CD14-positive monocyte (primary cell): ENCODE results near the gene CABP2. TPM values are rescaled to one million over a fixed set of nuclear protein-coding genes. Genes with fewer than 3 reads are reported as not detected.
"Not testable (repeated sequence)": the region's sequence is repeated elsewhere in the genome, so short reads cannot be mapped to it uniquely, and the experiment has no call there.

Source experiments
- DNase-seq, 3 donors: peaks; one replicate each; pipeline ENCODE4 v3.0.0-alpha.2; 2011 to 2022
- H2AFZ ChIP-seq: 2 replicates; pipeline ENCODE4 v1.6.0; 2012; ENCODE audit warnings: mild to moderate bottlenecking, low read depth, low read length, inconsistent platforms; ENCODE audit not compliant: insufficient read depth, poor library complexity, severe bottlenecking
- H3K27ac ChIP-seq, 2 donors: 1 replicate in 1 of 2; 2 replicates in 1 of 2; pipeline ENCODE4 v1.5.1; 2012 to 2013; ENCODE audit warnings: low read length in 2 of 2, control low read depth in 1 of 2, inconsistent platforms in 1 of 2, low read depth in 1 of 2, mild to moderate bottlenecking in 1 of 2
- H3K27me3 ChIP-seq, 2 donors: one replicate each; pipeline versions ENCODE4 v1.6.0 to v1.6.1; 2011 to 2013; ENCODE audit warnings: low read length in 2 of 2; ENCODE audit not compliant: control insufficient read depth in 2 of 2, insufficient read depth in 2 of 2
- H3K36me3 ChIP-seq, 2 donors: replicated peaks in 1 of 2; 1 replicate in 1 of 2; 2 replicates in 1 of 2; pipeline versions ENCODE4 v1.5.1 to v1.6.1; 2012 to 2013; ENCODE audit warnings: low read length in 2 of 2, control low read depth in 1 of 2, inconsistent platforms in 1 of 2, mild to moderate bottlenecking in 1 of 2; ENCODE audit not compliant: insufficient read depth in 2 of 2, control insufficient read depth in 1 of 2
- H3K4me1 ChIP-seq, 2 donors: 1 replicate in 1 of 2; 2 replicates in 1 of 2; pipeline versions ENCODE4 v1.5.1 to v1.6.1; 2012 to 2013; ENCODE audit warnings: low read length in 2 of 2, control low read depth in 1 of 2, inconsistent platforms in 1 of 2, mild to moderate bottlenecking in 1 of 2, moderate library complexity in 1 of 2; ENCODE audit not compliant: insufficient read depth in 2 of 2, control insufficient read depth in 1 of 2
- H3K4me2 ChIP-seq: replicated peaks from 2 replicates; pipeline ENCODE3; 2012; ENCODE audit warnings: low read length, moderate library complexity, mild to moderate bottlenecking; ENCODE audit not compliant: poor library complexity, severe bottlenecking; ENCODE audit errors: extremely low read depth
- H3K4me3 ChIP-seq, 3 experiments: fragments of 200-600 bp in 1 of 3; sonication (generic) in 1 of 3; replicated peaks in 1 of 3; 1 replicate in 2 of 3; 2 replicates in 1 of 3; pipeline ENCODE4 v1.5.1; 2011 to 2013; ENCODE audit warnings: low read length in 3 of 3, mild to moderate bottlenecking in 3 of 3, control low read depth in 2 of 3, low read depth in 2 of 3, inconsistent platforms in 1 of 3, moderate library complexity in 1 of 3
- H3K79me2 ChIP-seq: 2 replicates; pipeline ENCODE4 v1.6.0; 2012; ENCODE audit warnings: mild to moderate bottlenecking, control low read depth, inconsistent platforms, low read length, moderate library complexity; ENCODE audit not compliant: insufficient read depth
- H3K9ac ChIP-seq: 2 replicates; pipeline ENCODE4 v1.6.0; 2017; ENCODE audit warnings: low read length, mild to moderate bottlenecking; ENCODE audit not compliant: insufficient read depth, poor library complexity, severe bottlenecking
- H3K9me3 ChIP-seq, 2 donors: replicated peaks in 1 of 2; 1 replicate in 1 of 2; 2 replicates in 1 of 2; pipeline versions ENCODE4 v1.5.1 to v1.6.1; 2012 to 2013; ENCODE audit warnings: low read length in 2 of 2, control low read depth in 1 of 2; ENCODE audit not compliant: control insufficient read depth in 1 of 2, insufficient read depth in 1 of 2
- H4K20me1 ChIP-seq: 2 replicates; pipeline ENCODE4 v1.6.0; 2012; ENCODE audit warnings: mild to moderate bottlenecking, low read length, control low read depth, moderate library complexity; ENCODE audit not compliant: insufficient read depth
- H3K27ac Mint-ChIP-seq, 7 donors: one replicate each; pipeline ENCODE4 v1.8.0; 2020; ENCODE audit warnings: mild to moderate bottlenecking in 7 of 7, mixed read lengths in 7 of 7, moderate library complexity in 6 of 7, inconsistent platforms in 2 of 7
- H3K27me3 Mint-ChIP-seq, 3 donors: one replicate each; pipeline ENCODE4 v1.8.0; 2021 to 2022; ENCODE audit warnings: low read depth in 3 of 3, mild to moderate bottlenecking in 3 of 3, mixed read lengths in 3 of 3, moderate library complexity in 3 of 3, inconsistent platforms in 1 of 3
- H3K36me3 Mint-ChIP-seq, 2 donors: one replicate each; pipeline ENCODE4 v1.8.0; 2020; ENCODE audit warnings: mixed read lengths in 2 of 2, inconsistent platforms in 1 of 2, mild to moderate bottlenecking in 1 of 2
- H3K4me1 Mint-ChIP-seq: one replicate; pipeline ENCODE4 v1.8.0; 2020; ENCODE audit warnings: mild to moderate bottlenecking, mixed read lengths
- H3K4me3 Mint-ChIP-seq, 2 donors: one replicate each; pipeline ENCODE4 v1.8.0; 2020; ENCODE audit warnings: mild to moderate bottlenecking in 2 of 2, mixed read lengths in 2 of 2, moderate library complexity in 1 of 2
- H3K9me3 Mint-ChIP-seq, 7 donors: one replicate each; pipeline ENCODE4 v1.8.0; 2020 to 2022; ENCODE audit warnings: mixed read lengths in 7 of 7, mild to moderate bottlenecking in 6 of 7, moderate library complexity in 6 of 7, inconsistent platforms in 2 of 7
- WGBS: methylation state at CpG from one replicate; pipeline ENCODE4 v1.1.5; 2013; ENCODE audit warnings: missing lambda C conversion rate; ENCODE audit not compliant: insufficient coverage; 5-methylcytosine and 5-hydroxymethylcytosine counted together
- intact Hi-C, 2 donors: fragments of 100-400 bp; cut with micrococcal nuclease; formaldehyde crosslinking; loops; one replicate each; pipeline versions ENCODE4 v1.15.0 to v1.15.1; 2023
- polyA plus RNA-seq, 3 donors: library from polyadenylated mRNA; depleted of rRNA in 1 of 3; unstranded in 2 of 3; stranded (reverse) in 1 of 3; fragments of 300-500 nt in 2 of 3; fragments of >200 nt in 1 of 3; fragmentation: Illumina TruSeq in 2 of 3; gene quantifications; 1 replicate in 2 of 3; 2 replicates in 1 of 3; pipeline ENCODE4 v1.2.3, GENCODE V29; 2012 to 2021
- TF ChIP-seq, protein P1 (sequence below): fragments of 200-600 bp; IDR thresholded peaks from one replicate; pipeline ENCODE4 v1.8.0; 2022; ENCODE audit warnings: antibody characterized with exemption, mild to moderate bottlenecking

Gene CABP2
- polyA plus RNA-seq, 3 donors = not detected

GRCh38 chr11:67551127-67551526 is 27.9 kb upstream of the CABP2 start:
- no peaks in the 10 kb centered on the region for H3K36me3 ChIP-seq
- H3K4me2 ChIP-seq = no peak overlapping the region
- H2AFZ ChIP-seq = no peak overlapping the region
- no peaks in the 10 kb centered on the region for H3K79me2 ChIP-seq
- intact Hi-C loops = no loop called here
- no peak overlapping the region for H3K4me3 Mint-ChIP-seq
- H3K27me3 ChIP-seq = no peaks in the 10 kb centered on the region
- H3K9me3 ChIP-seq = peaks cover 0 to 5% of the 10 kb centered on the region in 2 donors
- H3K36me3 Mint-ChIP-seq = no peaks in the 10 kb centered on the region
- no peaks in the 10 kb centered on the region for H3K4me1 ChIP-seq
- TF ChIP-seq, protein P1, sequence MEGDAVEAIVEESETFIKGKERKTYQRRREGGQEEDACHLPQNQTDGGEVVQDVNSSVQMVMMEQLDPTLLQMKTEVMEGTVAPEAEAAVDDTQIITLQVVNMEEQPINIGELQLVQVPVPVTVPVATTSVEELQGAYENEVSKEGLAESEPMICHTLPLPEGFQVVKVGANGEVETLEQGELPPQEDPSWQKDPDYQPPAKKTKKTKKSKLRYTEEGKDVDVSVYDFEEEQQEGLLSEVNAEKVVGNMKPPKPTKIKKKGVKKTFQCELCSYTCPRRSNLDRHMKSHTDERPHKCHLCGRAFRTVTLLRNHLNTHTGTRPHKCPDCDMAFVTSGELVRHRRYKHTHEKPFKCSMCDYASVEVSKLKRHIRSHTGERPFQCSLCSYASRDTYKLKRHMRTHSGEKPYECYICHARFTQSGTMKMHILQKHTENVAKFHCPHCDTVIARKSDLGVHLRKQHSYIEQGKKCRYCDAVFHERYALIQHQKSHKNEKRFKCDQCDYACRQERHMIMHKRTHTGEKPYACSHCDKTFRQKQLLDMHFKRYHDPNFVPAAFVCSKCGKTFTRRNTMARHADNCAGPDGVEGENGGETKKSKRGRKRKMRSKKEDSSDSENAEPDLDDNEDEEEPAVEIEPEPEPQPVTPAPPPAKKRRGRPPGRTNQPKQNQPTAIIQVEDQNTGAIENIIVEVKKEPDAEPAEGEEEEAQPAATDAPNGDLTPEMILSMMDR = no peak
- H3K4me1 Mint-ChIP-seq = no peaks in the 10 kb centered on the region
- H3K9me3 Mint-ChIP-seq = peaks cover 4 to 23% (median 18%) of the 10 kb centered on the region in 7 donors
- H3K27ac Mint-ChIP-seq = peak overlapping the region in 1 of 7 donors; percentile 37
- H3K27ac ChIP-seq = no peak overlapping the region
- H3K4me3 ChIP-seq = no peak overlapping the region
- no peaks in the 10 kb centered on the region for H4K20me1 ChIP-seq
- no peak for DNase-seq
- H3K9ac ChIP-seq = no peak overlapping the region
- H3K27me3 Mint-ChIP-seq = peaks cover 6 to 9% (median 8%) of the 10 kb centered on the region in 3 donors

DNA sequence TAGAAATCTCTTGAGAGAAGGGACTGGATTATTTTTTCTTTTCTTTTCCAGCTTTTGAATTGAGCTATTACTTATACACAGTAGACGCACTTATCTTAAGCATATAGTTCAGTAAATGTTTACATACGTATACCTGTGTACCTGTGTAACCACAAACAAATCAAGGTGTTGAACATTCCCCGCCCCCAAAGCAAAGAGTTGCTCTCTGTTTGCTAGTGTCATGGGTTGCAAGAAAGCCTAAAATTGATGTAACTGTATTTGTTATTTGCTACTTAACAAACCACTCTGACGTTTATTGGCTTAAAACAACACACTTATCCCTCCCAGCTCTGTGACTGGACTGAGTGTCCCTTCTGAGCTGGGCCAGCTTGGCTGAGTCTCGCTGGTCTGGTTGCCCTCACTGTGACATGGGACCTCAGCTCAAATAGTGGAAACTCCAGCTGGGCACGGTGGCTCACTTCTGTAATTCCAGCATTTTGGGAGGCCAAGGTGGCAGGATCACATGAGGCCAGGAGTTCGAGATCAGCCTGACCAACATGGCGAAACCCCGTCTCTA is 25.4 kb upstream of the CABP2 start:
- Histone ChIP-seq H4K20me1 (no peaks in the 10 kb centered on the region), H2AFZ (no peak overlapping the region), H3K27ac (no peak overlapping the region)

DNA sequence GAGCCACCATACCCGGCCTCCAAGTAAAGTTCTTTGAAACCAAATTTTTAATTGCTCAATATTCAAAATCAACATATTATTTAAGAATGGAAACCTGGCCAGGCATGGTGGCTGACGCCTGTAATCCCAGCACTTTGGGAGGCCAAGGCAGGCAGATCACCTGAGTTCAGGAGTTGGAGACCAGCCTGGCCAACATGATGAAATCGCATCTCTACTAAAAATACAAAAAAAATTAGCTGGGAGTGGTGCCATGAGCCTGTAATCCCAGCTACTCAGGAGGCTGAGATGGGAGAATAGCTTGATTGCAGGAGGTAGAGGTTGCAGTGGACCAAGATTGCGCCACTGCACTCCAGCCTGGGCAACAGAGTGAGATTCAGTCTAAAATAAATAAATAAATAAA is 24.9 kb upstream of the CABP2 start:
- WGBS = 80% methylated on average over 1 of the region's 4 CpGs
- H3K27ac ChIP-seq, H3K27ac Mint-ChIP-seq, H2AFZ ChIP-seq, H3K4me1 Mint-ChIP-seq, H3K9ac ChIP-seq, H3K4me3 Mint-ChIP-seq, DNase-seq, H3K36me3 Mint-ChIP-seq, H4K20me1 ChIP-seq, H3K27me3 ChIP-seq, H3K36me3 ChIP-seq, H3K4me1 ChIP-seq, H3K4me3 ChIP-seq, H3K79me2 ChIP-seq, H3K4me2 ChIP-seq, H3K9me3 ChIP-seq: not testable (repeated sequence)
- intact Hi-C loops = loop anchor here in 1 of 2 donors (10.0 kb wide), 1 partner anchor 137 kb away; no protein-coding TSS in a partner anchor
- Mint-ChIP-seq H3K9me3 (peaks cover 4 to 23% (median 18%) of the 10 kb centered on the region in 7 donors), H3K27me3 (peaks cover 3 to 11% (median 9%) of the 10 kb centered on the region in 3 donors)

More for the DNA sequence above, 25.4 kb upstream of the CABP2 start:
- H3K4me3 ChIP-seq = no peak overlapping the region
- DNase-seq = no peak
- H3K79me2 ChIP-seq = no peaks in the 10 kb centered on the region
- no peaks in the 10 kb centered on the region for H3K27me3 ChIP-seq
- H3K4me1 Mint-ChIP-seq = no peaks in the 10 kb centered on the region
- H3K9ac ChIP-seq = no peak overlapping the region
- H3K4me2 ChIP-seq = no peak overlapping the region
- H3K9me3 Mint-ChIP-seq = peaks cover 4 to 23% (median 18%) of the 10 kb centered on the region in 7 donors
- TF ChIP-seq, protein P1 = no peak
- intact Hi-C loops = loop anchor here in 1 of 2 donors (10.0 kb wide), 1 partner anchor 136 kb away; no protein-coding TSS in a partner anchor
- H3K9me3 ChIP-seq = peaks cover 0 to 5% of the 10 kb centered on the region in 2 donors
- H3K27me3 Mint-ChIP-seq = peaks cover 3 to 16% (median 10%) of the 10 kb centered on the region in 3 donors
- no peaks in the 10 kb centered on the region for H3K36me3 Mint-ChIP-seq
- WGBS = 81% methylated on average over 4 of the region's 9 CpGs
- no peak overlapping the region for H3K27ac Mint-ChIP-seq
- no peak overlapping the region for H3K4me3 Mint-ChIP-seq
- H3K4me1 ChIP-seq = no peaks in the 10 kb centered on the region
- H3K36me3 ChIP-seq = no peaks in the 10 kb centered on the region
